ENCODE data around the gene METAP1.
"Not testable (repeated sequence)": the region's sequence is repeated elsewhere in the genome, so short reads cannot be mapped to it uniquely, and the experiment has no call there.

Gene METAP1

DNA sequence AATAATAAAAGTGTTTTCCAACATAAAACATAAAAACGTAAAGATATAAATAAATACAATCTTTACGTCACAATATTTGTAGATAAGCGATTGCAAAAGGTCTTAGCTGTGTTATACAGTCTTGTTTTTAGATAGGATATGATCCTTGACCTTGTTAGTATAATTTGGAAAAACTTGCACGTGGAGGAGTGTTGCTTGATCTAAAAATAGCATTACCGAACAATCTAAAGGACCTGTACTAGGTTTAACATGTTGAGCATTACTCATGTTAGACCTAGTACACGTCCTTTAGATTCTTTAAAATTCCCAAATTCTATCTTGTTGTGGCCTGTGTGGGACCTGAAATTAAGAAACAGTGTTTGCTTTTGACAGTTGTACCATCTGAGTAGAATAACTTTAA is 1.6 kb downstream of the METAP1 start:
- no peak for DNase-seq (ENCODE audit: low read depth, low spot score)

DNA sequence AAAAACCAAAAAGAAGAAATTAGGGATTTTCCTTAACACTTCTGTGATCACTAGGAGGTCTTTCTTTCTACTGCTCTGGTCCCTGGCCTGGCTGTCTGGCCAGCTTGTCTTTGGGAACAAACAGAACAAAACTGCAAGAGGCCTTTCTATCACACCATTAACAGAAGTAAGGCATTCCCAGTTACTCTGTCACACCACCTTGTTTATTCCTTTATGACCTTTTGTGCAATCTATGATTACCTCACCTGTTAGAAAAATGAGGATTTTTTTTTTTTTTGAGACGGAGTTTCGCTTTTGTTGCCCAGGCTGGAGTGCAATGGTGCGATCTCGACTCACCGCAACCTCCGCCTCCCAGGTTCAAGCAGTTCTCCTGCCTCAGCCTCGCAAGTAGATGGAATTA is 3.0 kb downstream of the METAP1 start:
- DNase-seq (ENCODE audit: low read depth, low spot score) = no peak

DNA sequence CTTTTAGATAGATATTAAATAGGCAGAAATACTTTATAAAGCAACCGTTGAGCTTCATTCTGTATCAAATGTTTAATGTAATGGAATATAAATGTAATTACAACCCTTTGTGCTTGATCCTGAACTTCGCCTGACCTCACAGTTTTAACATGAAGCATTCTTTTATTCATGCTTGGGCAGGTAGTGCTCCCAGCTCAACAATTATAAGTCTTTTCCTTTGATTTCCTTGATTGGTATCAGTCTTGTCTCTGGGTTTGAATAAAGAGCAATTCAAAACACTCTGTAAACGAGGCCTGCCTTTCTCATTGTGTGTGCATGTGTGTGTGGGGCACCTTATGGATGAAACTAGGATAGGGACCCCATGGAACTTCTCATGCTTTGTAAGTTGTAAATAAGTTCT is 6.8 kb downstream of the METAP1 start:
- DNase-seq (ENCODE audit: low read depth, low spot score) = no peak

DNA sequence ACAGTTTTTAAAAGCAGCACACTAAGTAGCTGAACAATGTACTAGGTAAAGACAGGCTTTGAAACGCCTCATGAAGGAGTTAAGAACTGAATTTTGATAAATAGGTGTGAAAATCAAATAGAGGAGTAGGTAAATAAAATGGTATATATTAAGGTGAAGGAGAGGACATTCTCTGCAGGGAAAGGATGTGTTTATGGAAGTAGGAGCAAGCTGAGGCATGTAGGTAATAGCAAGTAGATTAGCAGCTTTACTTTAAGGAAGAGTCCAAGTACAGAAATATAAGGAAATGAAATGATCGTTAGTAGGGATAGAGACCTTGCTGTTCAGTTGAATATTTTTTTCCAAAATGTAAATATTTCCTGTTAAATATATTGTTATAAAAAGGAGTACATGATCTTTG is 12.5 kb downstream of the METAP1 start:
- DNase-seq (ENCODE audit: low read depth, low spot score) = no peak

DNA sequence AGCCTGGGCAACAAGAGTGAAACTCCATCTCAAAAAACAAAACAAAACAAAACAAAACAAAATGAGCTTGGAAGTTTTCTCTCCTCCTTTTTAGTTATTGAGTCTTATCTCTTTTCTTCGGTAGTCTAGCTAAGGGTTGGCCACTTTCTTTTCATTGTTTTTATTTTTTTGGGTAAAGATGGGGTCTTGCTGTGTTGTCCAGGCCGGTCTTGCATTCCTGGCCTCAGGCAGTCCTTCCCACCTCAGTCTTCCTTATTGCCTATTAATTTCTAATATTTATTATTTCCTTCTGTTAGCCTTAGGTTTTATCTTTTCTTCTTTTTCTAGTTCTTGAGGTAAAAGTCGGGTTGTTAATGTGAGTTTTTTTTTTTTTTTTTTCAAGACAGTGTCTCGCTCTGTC is 16.4 kb downstream of the METAP1 start:
- no peak for DNase-seq (ENCODE audit: low read depth, low spot score)

DNA sequence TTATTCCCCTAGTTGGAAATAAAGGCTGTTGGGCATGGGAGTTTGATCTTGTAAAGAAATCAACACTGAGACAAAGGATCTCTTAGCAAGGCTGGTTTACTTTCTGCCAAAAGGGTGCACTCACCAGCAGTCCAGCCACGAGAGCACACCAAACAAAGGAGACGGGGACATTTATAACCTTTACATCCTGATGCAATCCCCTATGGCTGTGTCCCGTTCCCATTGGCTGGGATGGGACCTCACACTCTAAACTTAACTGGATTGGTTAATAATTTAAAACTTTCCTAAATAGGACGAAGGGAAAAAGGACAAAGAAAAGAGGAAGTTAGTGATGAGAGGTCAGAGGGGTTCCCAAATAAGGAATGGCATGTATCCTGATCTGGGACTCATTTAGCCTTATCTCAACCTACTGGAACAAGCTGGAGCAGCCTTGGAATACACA is 17.9 kb downstream of the METAP1 start:
- no peak for DNase-seq (ENCODE audit: low read depth, low spot score)

DNA sequence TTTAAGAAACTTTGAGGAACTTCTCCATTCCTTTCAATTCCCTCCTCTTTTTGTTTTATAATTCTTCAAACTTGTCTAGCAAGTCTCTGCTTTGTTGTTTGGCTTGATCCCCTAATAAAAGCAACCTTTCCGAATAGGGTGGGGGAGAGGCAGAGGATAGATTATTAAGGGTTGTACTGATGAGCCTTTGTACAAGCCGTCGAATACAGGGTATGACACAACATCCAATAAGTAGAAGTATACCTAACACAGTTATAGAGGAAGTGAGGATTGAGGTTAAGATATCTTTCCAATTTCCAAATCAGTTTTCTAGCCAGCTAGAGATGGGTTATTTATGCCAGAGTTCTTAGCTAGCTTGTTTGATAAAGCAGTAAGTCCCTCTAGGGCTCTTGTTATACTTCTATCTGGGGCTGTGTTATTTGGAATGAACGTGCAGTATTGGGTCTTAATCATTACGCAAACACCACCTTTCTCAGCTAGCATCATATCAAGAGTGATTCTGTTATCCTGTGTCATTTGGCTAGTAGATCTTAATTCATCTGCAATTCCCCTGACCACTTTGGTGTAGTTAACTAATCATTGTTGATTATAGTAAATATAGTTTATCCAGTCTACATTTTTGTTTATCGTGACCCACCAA is 18.5 kb downstream of the METAP1 start:
- DNase-seq (ENCODE audit: low read depth, low spot score) = no peak

DNA sequence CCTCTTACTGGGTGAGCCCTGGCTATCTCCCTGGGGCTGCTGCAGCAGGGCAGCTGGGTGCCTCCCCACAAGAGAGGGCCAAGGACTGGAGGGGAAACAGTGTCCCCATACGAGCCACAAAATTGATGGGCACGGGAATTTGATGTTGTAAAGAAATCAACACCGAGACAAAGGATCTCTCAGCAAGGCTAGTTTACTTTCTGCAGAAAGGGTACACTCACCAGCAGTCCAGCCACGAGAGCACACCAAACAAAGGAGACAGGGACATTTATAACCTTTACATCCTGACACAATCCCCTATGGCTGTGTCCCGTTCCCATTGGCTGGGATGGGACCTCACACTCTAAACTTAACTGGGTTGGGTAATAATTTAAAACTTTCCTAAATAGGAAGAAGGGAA is 25.9 kb downstream of the METAP1 start:
- DNase-seq (ENCODE audit: low read depth, low spot score) = no peak

DNA sequence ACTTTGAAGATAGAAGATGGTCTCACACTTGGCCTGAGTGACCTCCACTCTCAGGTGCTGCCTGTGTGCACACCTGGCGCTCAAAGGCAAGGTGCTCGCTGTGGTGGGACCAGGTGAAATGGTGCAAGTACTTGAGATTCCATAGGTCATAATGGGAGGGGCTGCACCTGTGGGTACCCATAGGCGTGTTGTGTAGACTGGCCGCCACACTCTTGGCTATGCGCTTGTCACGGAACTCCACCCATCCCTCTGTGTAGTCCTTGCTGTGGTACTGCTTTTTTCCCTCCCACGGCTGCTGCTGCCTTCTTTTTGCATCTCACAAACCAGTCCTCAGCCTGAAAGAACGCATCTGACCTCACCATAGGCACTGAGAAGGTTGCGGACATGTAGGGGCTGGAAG is 27.0 kb downstream of the METAP1 start:
- no peak for DNase-seq (ENCODE audit: low read depth, low spot score)

DNA sequence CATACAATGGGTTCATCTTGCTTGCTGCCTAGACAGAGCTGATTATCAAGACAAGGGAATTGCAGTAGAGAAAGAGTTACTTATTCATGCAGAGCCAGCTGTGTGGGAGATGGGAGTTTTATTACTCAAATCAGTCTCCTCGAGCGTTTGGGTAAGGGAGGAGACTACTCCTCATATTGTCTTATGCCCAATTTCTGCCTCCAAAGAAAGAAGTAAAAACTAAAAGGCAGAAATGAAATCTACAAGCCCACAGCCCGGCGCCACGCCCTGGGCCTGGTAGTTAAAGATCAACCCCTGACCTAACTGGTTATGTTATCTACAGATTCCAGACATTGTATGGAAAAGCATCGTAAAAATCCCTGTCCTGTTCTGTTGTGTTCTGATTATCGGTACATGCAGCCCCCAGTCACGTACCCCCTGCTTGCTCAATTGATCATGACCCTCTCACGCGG is 28.3 kb downstream of the METAP1 start:
- DNase-seq (ENCODE audit: low read depth, low spot score) = not testable (repeated sequence)

DNA sequence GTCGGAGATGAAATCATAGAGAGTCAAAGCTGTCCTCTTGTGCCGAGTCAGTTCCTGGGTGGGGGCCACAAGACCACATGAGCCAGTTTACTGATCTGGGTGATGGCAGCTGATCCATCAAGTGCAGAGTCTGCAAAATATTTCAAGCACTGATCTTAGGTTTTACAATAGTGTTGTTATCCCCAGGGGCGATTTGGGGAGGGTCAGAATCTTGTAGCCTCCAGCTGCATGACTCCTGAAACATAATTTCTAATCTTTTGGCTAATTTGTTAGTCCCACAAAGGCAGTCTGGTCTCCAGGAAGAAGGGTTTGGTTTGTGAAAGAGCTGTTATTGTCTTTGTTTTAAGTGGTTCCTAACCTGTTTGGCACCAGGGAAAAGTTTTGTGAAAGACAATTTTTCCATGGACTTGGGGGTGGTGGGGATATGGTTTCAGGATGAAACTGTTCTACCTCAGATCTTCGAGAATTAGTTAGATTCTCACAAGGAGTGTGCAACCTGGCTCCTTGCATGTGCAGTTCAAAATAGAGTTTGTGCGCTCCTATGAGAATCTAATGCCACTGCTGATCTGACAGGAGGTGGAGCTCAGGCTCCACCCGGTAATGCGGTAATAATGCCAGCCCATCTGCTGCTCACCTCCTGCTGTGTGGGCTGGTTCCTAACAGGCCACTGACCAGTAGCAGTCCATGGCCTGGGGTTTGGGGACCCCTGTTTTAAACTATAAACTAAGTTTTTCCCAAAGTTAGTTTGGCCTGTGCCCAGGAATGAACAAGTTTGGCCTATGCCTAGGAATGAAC is 29.2 kb downstream of the METAP1 start:
- DNase-seq (ENCODE audit: low read depth, low spot score) = no peak

DNA sequence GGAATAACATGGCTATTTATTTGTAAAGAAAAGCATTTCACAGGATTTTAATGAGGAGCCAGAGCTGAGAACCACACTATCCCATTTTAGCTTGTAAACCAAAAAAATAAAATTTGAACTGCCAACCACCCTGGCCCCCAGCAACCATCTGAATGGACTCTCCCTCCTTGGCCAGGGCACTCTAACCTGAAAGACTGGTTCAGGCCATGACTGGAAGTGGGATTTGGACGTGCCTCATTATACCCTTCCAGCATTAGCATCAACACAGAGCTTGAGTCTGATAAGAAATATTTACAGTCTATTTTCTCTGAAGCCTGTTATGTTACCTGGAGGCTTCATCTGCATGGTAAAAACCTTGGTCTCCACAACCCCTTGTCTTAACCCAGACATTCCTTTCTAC is 30.0 kb downstream of the METAP1 start:
- DNase-seq (ENCODE audit: low read depth, low spot score) = no peak

DNA sequence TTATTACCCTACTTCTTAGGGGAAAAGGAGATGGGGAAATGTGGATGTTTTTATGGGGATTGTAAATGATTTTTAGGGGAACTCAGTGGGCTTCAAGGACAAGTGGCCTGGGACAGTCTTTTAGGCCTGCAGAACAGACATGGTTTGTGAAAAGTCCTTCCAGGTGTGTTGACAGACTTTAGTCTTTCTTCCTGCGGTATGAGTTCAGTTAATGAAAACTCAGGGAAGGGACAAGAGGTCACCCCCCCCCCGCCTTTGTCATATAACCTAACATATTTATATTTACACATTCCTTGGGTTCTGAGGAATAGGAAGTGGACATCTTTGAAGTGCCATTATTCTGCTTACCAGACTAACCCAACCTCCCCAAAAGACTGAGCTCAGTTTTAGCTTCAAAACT is 31.8 kb downstream of the METAP1 start:
- no peak for DNase-seq (ENCODE audit: low read depth, low spot score)

DNA sequence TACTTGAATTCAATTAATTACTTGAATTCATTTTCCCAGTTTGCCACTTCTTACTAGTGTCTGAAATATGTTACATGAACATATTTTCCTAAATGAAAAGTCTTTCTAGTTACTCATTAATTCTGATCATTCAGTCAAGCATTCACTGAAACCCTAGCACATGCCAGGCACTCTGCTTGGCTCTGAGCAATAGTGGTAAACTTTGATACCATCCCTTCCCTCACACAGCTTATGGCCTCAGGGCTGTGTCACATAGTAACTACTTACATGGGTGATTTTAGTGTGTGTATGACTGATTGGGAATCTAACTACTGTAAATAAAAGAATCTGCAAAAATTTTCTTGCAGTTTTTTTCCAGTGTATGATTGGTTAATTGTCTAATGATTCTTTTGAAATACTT is 32.7 kb downstream of the METAP1 start:
- no peak for DNase-seq (ENCODE audit: low read depth, low spot score)

DNA sequence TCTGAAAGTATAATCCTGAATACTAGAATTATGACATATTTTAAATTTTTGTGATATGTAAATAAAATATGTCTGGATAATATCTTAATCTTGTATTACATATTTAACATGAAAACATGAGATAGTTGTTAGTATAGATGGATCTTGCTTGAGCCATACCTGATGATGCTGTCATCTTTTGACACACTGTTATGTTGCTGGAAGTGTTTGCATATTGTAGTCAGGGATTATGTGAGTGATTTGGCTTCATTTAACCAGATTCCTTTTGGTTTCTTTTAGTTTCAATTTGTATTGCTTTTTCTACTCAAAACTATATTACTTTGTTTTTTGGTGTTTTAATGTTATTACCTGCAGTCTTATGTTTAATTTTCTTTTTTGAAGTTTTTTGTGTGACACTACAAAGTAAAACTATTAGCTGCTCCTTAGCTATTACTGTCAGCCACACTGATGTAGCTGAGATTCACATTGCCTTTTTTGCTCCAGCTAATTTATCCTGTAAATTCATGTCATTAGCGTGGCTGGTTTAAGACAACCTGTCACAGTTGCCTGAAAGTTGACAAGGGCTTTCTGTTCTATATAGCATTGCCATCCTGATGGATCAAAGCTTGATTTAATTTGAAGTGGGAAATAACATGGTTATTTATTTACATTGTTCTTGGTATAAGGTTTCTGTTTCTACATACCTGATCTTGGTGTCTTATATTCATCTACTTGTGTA is 33.7 kb downstream of the METAP1 start:
- DNase-seq (ENCODE audit: low read depth, low spot score) = no peak

DNA sequence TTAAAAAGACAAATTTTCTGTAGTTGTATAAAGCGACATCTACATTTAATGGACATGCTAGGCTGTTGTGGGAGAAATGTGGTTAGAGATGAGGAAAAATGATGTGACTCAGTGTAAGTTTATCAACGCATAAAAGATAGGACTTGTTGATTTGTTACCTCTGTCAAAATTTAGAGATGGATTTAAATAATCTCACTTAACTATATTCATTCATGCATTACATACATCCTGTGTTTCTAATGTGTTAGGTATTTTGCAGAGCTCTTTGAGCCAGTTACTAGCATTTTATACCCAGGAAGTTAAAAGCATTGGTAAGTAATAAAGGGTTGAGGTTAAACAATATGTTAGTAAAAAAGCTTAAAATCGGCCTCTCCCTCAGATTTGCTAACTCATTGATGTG is 34.3 kb downstream of the METAP1 start:
- no peak for DNase-seq (ENCODE audit: low read depth, low spot score)

DNA sequence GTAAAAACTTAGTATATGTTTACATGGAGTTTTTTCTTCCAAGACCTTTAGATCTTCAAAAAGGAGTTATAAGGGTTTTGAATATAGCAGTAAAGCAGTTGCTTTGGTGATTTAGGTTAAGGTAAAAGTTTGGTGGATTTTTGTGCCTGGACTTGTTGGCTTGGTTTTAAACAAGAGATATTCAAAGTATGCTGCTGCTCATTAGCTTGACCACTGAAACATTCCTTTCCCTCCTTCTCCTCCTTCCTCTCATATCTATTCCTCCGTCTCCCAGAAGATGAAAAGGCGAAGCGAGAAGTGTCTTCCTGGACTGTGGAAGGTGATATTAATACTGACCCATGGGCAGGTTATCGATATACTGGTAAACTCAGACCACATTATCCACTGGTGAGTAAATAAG is 38.4 kb downstream of the METAP1 start:
- no peak for DNase-seq (ENCODE audit: low read depth, low spot score)

DNA sequence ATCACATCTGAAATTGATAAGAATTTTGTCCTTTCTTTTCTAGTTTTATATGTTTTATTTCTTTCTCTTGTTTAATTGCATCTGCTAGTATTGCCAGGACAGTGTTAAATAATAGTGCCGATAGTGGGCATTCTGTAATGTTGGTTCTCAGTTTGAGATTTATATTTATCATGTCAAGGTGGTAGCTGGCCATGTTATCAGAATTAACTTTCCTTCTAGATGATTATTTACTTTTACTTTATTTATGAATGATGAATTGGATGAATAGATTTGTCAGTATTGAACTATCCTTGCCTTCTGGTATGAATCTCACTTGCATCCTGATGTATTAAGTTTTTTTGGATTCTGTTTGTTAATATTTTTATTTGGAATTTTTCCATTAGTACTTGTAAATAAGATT is 42.7 kb downstream of the METAP1 start:
- DNase-seq (ENCODE audit: low read depth, low spot score) = no peak

DNA sequence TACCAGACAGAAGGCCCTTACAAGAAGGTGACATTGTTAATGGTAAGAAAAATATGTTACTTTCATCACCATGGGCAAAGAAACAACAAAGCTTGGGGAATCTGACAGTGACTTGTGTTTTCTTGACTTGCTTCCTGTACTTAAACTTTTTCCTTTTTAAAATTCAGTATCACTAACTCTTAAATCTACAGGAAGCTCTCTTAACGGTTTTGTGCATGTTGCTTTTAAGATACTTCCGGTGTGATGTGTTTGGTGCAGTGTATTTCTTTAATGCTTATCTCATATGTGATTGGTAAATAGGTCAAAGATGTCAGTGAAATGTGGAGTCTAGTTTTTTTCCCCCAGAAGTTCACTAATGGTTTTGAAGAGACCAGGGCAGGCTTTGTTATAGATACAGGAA is 47.8 kb downstream of the METAP1 start:
- no peak for DNase-seq (ENCODE audit: low read depth, low spot score)

DNA sequence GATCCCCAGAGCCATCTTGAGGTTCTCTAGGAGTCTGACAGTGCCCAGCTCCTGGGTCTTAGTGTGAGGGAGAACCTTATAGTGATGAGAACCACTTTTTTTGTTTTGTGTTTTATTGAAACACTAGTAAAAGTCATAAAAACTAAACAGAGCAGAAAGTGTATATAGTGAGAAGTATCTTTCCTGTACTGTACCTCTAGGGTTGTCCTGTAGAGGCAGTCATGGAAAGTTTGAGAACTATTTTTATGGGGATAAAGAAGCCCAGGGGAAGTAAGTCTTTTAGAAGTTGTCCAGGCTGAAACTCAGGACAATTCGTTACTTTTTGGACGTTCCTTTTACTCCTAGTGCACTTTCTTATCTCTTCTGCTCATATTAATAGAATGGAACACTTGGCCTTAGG is 52.2 kb downstream of the METAP1 start:
- no peak for DNase-seq (ENCODE audit: low read depth, low spot score)

DNA sequence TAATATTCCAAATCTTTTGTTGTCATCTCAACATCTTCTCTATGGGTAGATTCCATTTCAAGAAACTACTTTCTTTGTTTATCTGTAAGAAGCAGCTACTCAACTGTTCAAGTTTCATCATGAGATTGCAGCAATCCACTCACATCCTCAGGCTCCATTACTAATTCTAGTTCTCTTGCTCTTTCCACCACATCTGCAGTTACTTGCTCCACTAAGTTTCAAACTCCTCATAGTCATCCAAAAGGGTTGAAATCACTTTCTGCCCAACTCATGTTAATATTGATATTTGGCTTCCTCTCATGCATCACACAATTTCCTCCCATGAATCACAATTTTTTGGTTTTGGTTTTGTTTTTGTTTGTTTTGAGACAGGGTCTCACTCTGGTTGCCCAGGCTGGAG is 57.4 kb downstream of the METAP1 start:
- no peak for DNase-seq (ENCODE audit: low read depth, low spot score)

DNA sequence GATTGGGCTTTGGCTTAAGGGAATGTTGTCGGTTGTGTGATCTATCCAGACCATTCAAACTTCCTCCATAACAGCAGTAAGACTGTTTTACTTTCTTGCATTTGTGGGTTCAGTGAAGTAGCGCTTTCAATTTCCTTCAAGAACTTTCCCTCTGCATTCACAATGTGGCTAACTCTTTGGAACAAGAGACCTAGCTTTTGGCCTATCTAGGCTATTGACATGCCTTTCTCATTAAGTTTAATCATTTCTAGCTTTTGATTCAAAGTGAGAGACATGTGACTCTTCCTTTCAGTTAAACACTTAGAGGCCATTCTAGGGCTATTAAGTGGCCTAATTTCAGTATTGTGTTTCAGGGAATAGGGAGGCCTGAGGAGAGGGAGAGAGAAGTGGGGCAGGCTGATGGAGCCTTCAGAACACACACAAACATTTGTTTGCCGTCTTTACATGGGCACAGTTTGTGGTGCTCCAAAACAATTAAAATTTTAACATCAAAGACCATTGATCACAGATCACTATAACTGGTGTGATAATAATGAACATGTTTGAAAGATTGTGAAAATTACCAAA is 59.0 kb downstream of the METAP1 start:
- DNase-seq (ENCODE audit: low read depth, low spot score) = no peak
